Thymus (tissue), 11 donors: ENCODE results near the gene VPS54. TPM values are rescaled to one million over a fixed set of nuclear protein-coding genes. Genes with fewer than 3 reads are reported as not detected.

ENCODE experiments used
- DNase-seq, 9 donors: peaks; one replicate each; pipeline ENCODE4 v3.0.0-alpha.2; 2013; ENCODE audit warnings: low spot score in 9 of 9, low read depth in 6 of 9, missing footprints in 1 of 9
- H3K27ac ChIP-seq, 2 donors: one replicate each; pipeline ENCODE4 v1.5.1; 2013; ENCODE audit warnings: control low read depth in 1 of 2, low read depth in 1 of 2, low read length in 1 of 2, mild to moderate bottlenecking in 1 of 2, moderate library complexity in 1 of 2
- H3K27me3 ChIP-seq, 2 donors: one replicate each; pipeline ENCODE4 v1.5.1; 2013; ENCODE audit warnings: low read length in 1 of 2; ENCODE audit not compliant: control insufficient read depth in 2 of 2, insufficient read depth in 1 of 2
- H3K36me3 ChIP-seq, 2 donors: one replicate each; pipeline ENCODE4 v1.5.1; 2013; ENCODE audit warnings: low read length in 1 of 2, mild to moderate bottlenecking in 1 of 2, moderate library complexity in 1 of 2; ENCODE audit not compliant: control insufficient read depth in 2 of 2, insufficient read depth in 2 of 2
- H3K4me1 ChIP-seq, 2 donors: one replicate each; pipeline ENCODE4 v1.5.1; 2013; ENCODE audit warnings: low read length in 2 of 2; ENCODE audit not compliant: control insufficient read depth in 2 of 2, insufficient read depth in 2 of 2
- H3K4me3 ChIP-seq, 2 donors: one replicate each; pipeline ENCODE4 v1.5.1; 2013; ENCODE audit warnings: low read length in 2 of 2, control low read depth in 1 of 2, mild to moderate bottlenecking in 1 of 2
- H3K9me3 ChIP-seq, 2 donors: one replicate each; pipeline ENCODE4 v1.5.1; 2013; ENCODE audit warnings: low read length in 1 of 2, mild to moderate bottlenecking in 1 of 2; ENCODE audit not compliant: control insufficient read depth in 2 of 2, insufficient read depth in 1 of 2
- WGBS: extraction: QIAGEN DNeasy Blood & Tissue Kit; methylation state at CpG from one replicate; pipeline ENCODE4 v1.1.7; 2013; 5-methylcytosine and 5-hydroxymethylcytosine counted together
- polyA plus RNA-seq: library from polyadenylated mRNA; stranded (reverse); fragments of 200-250 nt; gene quantifications from one replicate; pipeline ENCODE4 v1.2.3, GENCODE V29; 2013
- total RNA-seq: library from RNA; stranded (reverse); fragments of 120-200 nt; gene quantifications from one replicate; pipeline ENCODE4 v1.2.4, GENCODE V29; 2013
- donor health status: healthy.

VPS54 gene
- total and polyA plus RNA-seq, 2 donors: 21.2 to 24.1 TPM

GRCh38 chr2:64056021-64056420, 36.8 kb upstream of the VPS54 start:
- no peak overlapping the region for H3K4me3 ChIP-seq
- 94% methylated on average over 2 of the region's 2 CpGs for WGBS
- H3K9me3 ChIP-seq: no peaks in the 10 kb centered on the region
- peaks cover 24 to 43% of the 10 kb centered on the region in 2 donors for H3K4me1 ChIP-seq
- no peaks in the 10 kb centered on the region for H3K27me3 ChIP-seq
- no peak overlapping the region for H3K27ac ChIP-seq
- H3K36me3 ChIP-seq: no peaks in the 10 kb centered on the region
- no peak for DNase-seq

DNA sequence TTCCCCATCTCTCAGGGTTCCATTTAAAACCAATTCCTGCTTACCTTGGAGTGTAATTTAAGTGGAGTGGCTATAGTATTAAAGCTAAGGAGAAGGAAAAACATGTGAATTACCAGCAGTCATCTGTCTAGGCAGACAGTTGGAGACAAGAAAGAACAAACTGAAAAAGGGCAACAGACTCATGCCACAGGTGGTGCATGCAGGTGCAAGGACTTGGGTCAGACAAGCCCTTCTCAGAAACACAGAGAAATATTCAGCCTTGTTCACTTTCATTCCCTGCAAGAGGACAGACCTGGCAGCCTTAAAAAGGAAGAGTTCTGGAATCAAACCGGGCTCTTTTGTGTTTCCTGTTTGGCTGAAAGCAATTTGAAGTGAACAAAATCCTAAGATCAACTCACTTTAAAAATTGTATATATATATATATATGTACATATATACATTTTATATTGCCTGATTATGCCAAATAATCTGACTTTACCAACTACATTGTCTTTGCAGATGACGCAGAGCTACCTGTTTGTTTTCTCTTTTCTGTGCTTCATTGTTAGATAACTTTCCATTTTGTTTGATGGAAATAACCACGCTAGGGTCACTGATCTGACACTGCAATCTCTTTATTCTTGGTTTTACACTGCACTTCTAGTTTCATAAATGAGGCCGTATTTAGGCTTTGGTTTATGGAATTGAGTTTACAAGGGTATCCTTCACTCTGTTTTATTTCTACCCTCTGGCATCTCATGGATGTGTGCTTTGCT, 35.1 kb upstream of the VPS54 start:
- Histone ChIP-seq H3K9me3 (no peaks in the 10 kb centered on the region), H3K4me1 (peaks cover 24 to 55% of the 10 kb centered on the region in 2 donors), H3K27me3 (no peaks in the 10 kb centered on the region), H3K27ac (peak overlapping the region; percentile 74 to 92), H3K36me3 (no peaks in the 10 kb centered on the region), H3K4me3 (no peak overlapping the region)
- peak in 4 of 9 donors; percentile 69 to 85 (median 72) for DNase-seq
- WGBS: 44% methylated on average over 4 of the region's 4 CpGs

DNA sequence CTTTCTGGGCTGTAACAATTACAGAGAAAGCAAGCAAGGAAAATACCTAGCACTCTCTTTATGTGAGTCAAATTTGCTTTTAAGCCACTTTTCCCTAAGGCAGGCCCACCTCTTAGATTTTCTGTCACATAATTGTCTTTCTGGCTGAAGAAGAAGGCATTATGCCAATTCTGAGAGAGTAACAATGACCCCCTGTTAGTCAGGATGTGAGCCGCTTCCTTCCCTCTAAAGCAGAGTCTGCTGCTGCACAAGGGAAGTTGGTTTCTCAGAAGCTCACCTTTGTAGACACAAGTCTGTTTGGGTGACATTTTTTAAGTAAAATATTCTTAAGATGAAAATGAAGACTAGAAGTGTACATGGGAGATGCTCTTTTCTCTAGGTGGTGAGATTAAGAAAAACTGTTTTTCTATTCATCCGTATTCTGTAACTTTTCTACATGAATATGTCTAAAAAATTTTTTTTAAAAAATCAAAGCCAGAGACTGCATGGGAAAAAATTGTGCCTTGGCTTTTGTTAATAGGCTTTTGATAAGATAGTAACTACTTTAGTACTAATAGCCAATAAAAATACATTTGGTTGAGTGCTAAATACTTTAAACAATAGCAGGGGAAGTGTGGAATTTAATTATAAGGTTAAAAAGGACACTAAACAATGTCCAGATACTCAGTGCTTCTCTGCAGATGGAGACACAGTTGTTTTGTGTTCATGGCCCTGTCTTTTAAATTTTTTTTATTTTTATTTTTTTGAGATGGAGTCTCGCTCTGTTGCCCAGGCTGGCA, 33.4 kb upstream of the VPS54 start:
- Histone ChIP-seq H3K4me3 (no peak overlapping the region), H3K4me1 (peaks cover 24 to 50% of the 10 kb centered on the region in 2 donors), H3K9me3 (no peaks in the 10 kb centered on the region), H3K27ac (peak overlapping the region; percentile 64 to 86), H3K36me3 (no peaks in the 10 kb centered on the region), H3K27me3 (no peaks in the 10 kb centered on the region)
- DNase-seq: peak in 4 of 9 donors; percentile 55 to 82 (median 62)
- WGBS: 62% methylated on average over 3 of the region's 3 CpGs

GRCh38 chr2:64049633-64050220, 30.5 kb upstream of the VPS54 start:
- Histone ChIP-seq H3K9me3 (no peaks in the 10 kb centered on the region), H3K4me3 (no peak overlapping the region), H3K36me3 (no peaks in the 10 kb centered on the region), H3K27ac (no peak overlapping the region), H3K4me1 (peaks cover 18 to 40% of the 10 kb centered on the region in 2 donors), H3K27me3 (no peaks in the 10 kb centered on the region)
- WGBS: 21% methylated on average over 3 of the region's 3 CpGs
- DNase-seq: peak; percentile 61 to 93 (median 76)

- no peak for DNase-seq
- Histone ChIP-seq H3K27me3 (no peaks in the 10 kb centered on the region), H3K9me3 (no peaks in the 10 kb centered on the region), H3K4me1 (peaks cover 0 to 14% of the 10 kb centered on the region in 2 donors), H3K27ac (no peak overlapping the region), H3K36me3 (no peaks in the 10 kb centered on the region), H3K4me3 (no peak overlapping the region)
- 98% methylated on average over 2 of the region's 2 CpGs for whole genome bisulfite sequencing
These were observed 26.7 kb upstream of the VPS54 start for GRCh38 chr2:64045938-64046337.

GRCh38 chr2:64040161-64040560, 20.9 kb upstream of the VPS54 start:
- Histone ChIP-seq H3K9me3 (no peaks in the 10 kb centered on the region), H3K4me3 (no peak overlapping the region), H3K27ac (no peak overlapping the region), H3K4me1 (peaks cover 3 to 12% of the 10 kb centered on the region in 2 donors), H3K27me3 (no peaks in the 10 kb centered on the region), H3K36me3 (no peaks in the 10 kb centered on the region)
- no peak for DNase-seq
- 23% methylated on average over 3 of the region's 3 CpGs for WGBS

- Histone ChIP-seq H3K36me3 (no peaks in the 10 kb centered on the region), H3K9me3 (no peaks in the 10 kb centered on the region), H3K27me3 (no peaks in the 10 kb centered on the region), H3K27ac (peak overlapping the region in 1 of 2 donors; percentile 12), H3K4me3 (no peak overlapping the region), H3K4me1 (peaks cover 5 to 12% of the 10 kb centered on the region in 2 donors)
- WGBS: 43% methylated on average over 5 of the region's 5 CpGs
- peak in 3 of 9 donors; percentile 37 to 86 (median 68) for DNase-seq
These were observed 16.9 kb upstream of the VPS54 start for GRCh38 chr2:64036034-64036705.

GRCh38 chr2:64035072-64035942, 16.1 kb upstream of the VPS54 start:
- DNase-seq: no peak
- H3K27me3 ChIP-seq: no peaks in the 10 kb centered on the region
- H3K36me3 ChIP-seq: no peaks in the 10 kb centered on the region
- no peak overlapping the region for H3K4me3 ChIP-seq
- WGBS: 71% methylated on average over 4 of the region's 4 CpGs
- H3K9me3 ChIP-seq: no peaks in the 10 kb centered on the region
- H3K4me1 ChIP-seq: peaks cover 5 to 9% of the 10 kb centered on the region in 2 donors
- no peak overlapping the region for H3K27ac ChIP-seq
